H1 (cell line): ENCODE data around the gene SVOPL. TPM values are rescaled to one million over a fixed set of nuclear protein-coding genes. Genes with fewer than 3 reads are reported as not detected.

Experiments used
- BACH1 ChIP-seq: IDR thresholded peaks from 2 replicates; pipeline ENCODE4 v1.6.1; 2012; ENCODE audit warnings: low read length, improper control_type of control experiment
- EGR1 ChIP-seq: IDR thresholded peaks from 2 replicates; pipeline ENCODE4 v1.6.1; 2011; ENCODE audit warnings: low read depth, low read length, borderline replicate concordance
- JUN ChIP-seq: IDR thresholded peaks from 2 replicates; pipeline ENCODE4 v1.6.1; 2011; ENCODE audit warnings: low read depth, mild to moderate bottlenecking, improper control_type of control experiment, low read length
- KDM5A ChIP-seq: fragments of 200-600 bp; IDR thresholded peaks from 2 replicates; pipeline ENCODE4 v1.7.1; 2012; ENCODE audit warnings: mild to moderate bottlenecking, low read length, inconsistent platforms, mixed read lengths
- POLR2AphosphoS5 ChIP-seq: IDR thresholded peaks from 2 replicates; pipeline ENCODE4 v1.6.1; 2011; ENCODE audit warnings: low read depth, low read length
- RXRA ChIP-seq: IDR thresholded peaks from 2 replicates; pipeline ENCODE4 v1.6.1; 2011; ENCODE audit warnings: low read depth, mild to moderate bottlenecking, low read length, moderate library complexity; ENCODE audit not compliant: insufficient read depth
- TEAD4 ChIP-seq: IDR thresholded peaks from 2 replicates; pipeline ENCODE4 v1.6.1; 2012; ENCODE audit warnings: low read depth, low read length, inconsistent platforms, mixed read lengths
- YY1 ChIP-seq: IDR thresholded peaks from 2 replicates; pipeline ENCODE4 v1.6.1; 2011; ENCODE audit warnings: low read depth, mild to moderate bottlenecking, low read length
- polyA plus RNA-seq, 7 experiments: library from polyadenylated mRNA; depleted of rRNA in 3 of 7; stranded (reverse) in 5 of 7; unstranded in 2 of 7; fragments of >200 nt in 5 of 7; fragments of 200-250 nt in 2 of 7; gene quantifications; 1 replicate in 5 of 7; 2 replicates in 1 of 7; 4 replicates in 1 of 7; pipeline versions ENCODE4 v1.2.1 to v1.2.3, GENCODE V29; 2011 to 2013; ENCODE audit warnings: missing spikeins in 2 of 7, mixed read lengths in 2 of 7
- total RNA-seq: library from RNA; stranded (reverse); fragmentation: NEBNext Ultra II Directional; extraction: Animal tissue kit (Norgen Biotek cat#: 25700); gene quantifications from 2 replicates; pipeline ENCODE4 v1.2.1, GENCODE V29; 2021
- TF ChIP-seq, protein P1 (sequence below): IDR thresholded peaks from 2 replicates; pipeline ENCODE4 v1.6.1; 2012; ENCODE audit warnings: inconsistent platforms

The SVOPL gene
- total and polyA plus RNA-seq, 2 of the 8 experiments (the other 6 are each of a cell fraction or from before 2014, with no cell fraction given) = 1.1 to 1.4 TPM

DNA sequence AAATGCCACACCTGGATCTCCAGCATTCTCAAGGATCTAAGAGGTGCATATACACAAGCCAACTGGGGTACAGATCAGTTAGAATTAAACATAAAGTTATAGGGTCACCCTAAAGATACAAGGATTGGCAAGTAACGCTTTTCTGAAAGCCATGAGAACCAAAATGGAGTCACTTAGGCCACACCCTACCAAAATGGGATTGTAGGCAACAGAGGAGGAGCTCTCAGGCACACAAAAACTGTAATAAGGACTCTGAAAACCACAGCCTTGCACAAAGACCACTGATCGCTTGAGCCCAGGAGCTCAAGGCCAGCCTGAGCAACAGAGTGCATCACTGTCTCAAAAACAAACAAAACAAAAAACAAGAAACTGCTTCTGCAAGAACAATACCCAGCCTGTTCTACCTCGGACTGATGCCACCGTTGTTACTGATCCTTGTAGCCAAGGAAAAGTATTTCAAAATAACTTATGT is 35.5 kb downstream of the SVOPL start (continued):
- TF ChIP-seq POLR2AphosphoS5 (no peak), RXRA (no peak), BACH1 (no peak), KDM5A (no peak), JUN (no peak), YY1 (no peak), EGR1 (no peak), TEAD4 (no peak)
- TF ChIP-seq, protein P1, sequence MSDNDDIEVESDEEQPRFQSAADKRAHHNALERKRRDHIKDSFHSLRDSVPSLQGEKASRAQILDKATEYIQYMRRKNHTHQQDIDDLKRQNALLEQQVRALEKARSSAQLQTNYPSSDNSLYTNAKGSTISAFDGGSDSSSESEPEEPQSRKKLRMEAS = no peak
- TF ChIP-seq, all 59 proteins: peak for 0
